ENCODE data around the gene MTA1.
A peak's percentile ranks its signal among the peaks of the same experiment; 100 is the strongest.

MTA1 gene

GRCh38 chr14:105419195-105420091 is at the start of gene MTA1:
MTA1 (plus strand) TSS chr14:105419827; CDS start chr14:105420036, 209 bp downstream.
- DNase-seq (ENCODE audit: low read depth in 3 of 3): peak in 2 of 3 experiments; percentile 35 to 50

- no peak for DNase-seq (ENCODE audit: low read depth in 3 of 3)
These were observed 45.2 kb upstream of the MTA1 start for GRCh38 chr14:105374389-105374788.

DNA sequence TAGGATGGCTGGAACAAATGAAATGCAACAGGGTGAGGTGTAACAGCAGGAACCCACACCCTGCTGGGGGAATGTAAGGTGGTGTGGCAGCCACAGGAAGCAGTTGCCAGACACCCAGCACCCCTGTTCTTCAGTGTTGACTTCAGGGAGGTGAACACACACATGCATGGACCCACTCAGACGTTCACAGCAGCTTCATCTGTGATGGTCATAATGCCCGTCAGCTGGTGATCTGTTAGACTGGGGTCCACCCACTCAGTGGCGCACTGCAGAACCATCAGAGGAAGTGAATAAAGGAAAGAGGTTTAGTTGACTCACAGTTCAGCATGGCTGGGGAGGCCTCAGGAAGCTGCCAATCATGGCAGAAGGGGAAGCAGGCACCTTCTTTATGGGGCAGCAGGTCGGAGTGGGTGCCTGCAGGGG is 44.0 kb upstream of the MTA1 start:
- no peak for DNase-seq (ENCODE audit: low read depth in 3 of 3)

DNA sequence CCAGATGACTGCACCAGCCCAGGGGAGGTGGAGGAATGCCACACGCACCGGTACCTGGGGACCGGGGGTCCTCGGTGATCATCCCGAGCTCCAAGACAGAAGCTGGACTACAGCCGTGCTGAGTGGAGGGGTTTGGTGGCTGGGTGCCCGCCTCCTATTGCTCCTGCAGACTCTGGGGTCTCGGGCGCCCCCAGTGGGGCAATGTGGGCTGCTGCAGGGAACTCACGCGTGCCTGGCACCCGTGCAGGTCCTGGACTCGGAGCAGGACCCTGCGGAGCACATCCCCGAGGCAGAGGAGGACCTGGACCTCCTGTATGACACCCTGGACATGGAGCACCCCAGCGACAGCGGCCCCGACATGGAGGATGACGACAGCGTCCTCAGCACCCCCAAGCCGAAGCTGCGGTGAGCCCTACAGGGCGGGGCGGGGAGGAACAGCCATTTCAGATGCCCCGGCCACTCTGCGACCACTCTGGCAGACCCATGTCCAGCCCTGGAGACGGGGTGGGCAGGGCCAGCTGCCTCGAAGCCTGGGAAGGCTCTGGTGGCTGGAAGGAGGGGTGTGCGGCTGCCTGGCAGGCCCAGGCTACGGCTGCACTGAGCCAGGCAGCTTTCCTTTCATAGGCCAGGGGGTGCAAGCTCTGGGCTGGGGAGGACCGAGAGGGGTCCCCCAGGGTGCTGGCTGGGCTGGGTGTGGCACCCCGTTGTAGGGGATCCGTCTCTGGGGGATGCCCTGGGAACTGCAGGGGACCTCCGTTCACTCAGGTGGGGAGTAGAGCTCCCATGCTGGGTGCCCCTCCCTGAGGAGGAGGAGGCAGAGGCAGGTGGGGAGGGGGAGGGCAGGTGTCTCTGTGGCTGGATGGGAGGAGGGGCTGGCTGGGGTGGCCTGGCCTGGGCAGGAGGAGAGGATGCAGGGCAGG is 42.8 kb upstream of the MTA1 start:
- no peak for DNase-seq (ENCODE audit: low read depth in 3 of 3)

GRCh38 chr14:105377555-105378182 is 42.0 kb upstream of the MTA1 start:
- no peak for DNase-seq (ENCODE audit: low read depth in 3 of 3)

GRCh38 chr14:105378199-105378598 is 41.4 kb upstream of the MTA1 start:
- DNase-seq (ENCODE audit: low read depth in 3 of 3): no peak

- DNase-seq (ENCODE audit: low read depth in 3 of 3): no peak
These were observed 40.5 kb upstream of the MTA1 start for GRCh38 chr14:105378873-105379685.

- no peak for DNase-seq (ENCODE audit: low read depth in 3 of 3)
These were observed 39.7 kb upstream of the MTA1 start for GRCh38 chr14:105379946-105380345.

GRCh38 chr14:105380756-105381155 is 38.9 kb upstream of the MTA1 start:
- no peak for DNase-seq (ENCODE audit: low read depth in 3 of 3)

DNA sequence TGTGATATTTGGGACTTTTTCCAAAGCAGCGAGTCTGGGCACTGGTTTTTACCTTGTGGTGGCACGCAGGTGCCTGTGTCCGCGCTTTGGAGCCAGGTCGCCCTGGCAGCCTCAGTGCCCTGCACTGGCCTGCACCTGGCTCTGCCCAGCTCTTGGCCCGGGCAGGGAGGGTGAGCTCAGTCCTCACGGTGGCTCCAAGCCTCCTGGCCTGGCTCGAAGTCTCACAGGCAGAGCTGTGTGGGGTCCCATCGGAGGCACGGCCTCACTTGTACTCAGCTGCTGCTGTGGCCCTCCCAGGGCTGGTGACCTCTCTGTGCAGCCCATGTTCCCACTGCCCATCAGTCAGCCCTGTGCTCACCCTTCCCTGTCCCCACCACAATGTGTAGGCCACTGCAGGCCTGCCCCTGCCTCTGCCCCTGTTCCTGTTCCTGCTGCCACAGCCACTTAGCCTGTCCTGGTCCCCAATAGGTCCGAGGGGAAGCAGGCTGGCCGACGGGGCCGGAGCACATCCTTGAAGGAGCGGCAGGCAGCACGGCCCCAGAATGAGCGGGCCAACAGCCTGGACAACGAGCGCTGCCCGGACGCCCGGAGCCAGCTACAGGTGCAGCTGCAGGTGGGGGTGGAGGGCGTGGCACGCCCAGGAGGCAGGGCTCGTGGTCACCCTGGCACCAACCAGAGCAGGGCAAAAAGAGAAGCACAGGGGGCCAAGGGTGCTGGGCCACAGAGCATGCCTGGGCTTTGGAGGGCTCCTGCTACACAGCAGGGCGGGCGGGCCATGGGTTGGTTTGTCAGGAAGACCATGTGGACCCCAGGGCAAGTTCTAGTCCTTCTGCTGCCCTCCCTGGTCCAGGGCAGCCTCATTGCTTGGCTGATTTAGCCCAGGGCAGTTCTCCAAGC is 37.9 kb upstream of the MTA1 start:
- no peak for DNase-seq (ENCODE audit: low read depth in 3 of 3)

GRCh38 chr14:105382343-105383082 is 37.1 kb upstream of the MTA1 start:
- DNase-seq (ENCODE audit: low read depth in 3 of 3): no peak

DNA sequence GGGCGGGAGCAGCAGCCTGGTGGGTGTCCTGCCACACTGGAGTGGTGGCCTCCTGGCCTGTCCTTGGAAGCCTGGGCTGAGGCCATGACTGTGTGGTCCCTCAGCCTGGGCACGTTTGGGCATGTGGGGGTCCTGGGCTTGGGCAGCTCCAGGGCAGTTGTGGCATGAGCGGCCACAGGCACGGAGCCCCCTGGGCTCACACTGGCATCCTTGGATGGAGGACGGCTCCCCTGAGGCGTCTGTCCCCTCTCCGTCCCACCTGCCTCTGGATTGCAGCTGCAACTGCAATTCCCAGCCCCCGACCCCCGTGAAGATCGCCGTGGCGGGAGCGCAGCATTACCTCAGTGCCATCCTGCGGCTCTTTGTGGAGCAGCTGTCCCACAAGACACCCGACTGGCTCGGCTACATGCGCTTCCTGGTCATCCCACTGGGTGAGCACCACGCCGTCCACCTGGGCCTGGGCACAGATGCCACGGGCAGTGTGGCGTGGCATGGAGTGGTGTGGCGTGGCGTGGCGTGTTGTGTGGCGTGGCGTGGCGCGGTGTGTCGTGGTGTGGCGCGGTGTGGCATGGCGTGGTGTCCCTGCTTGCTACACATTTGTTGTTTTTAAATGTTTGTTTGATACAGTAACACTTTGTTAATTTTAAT is 36.4 kb upstream of the MTA1 start:
- no peak for DNase-seq (ENCODE audit: low read depth in 3 of 3)

DNA sequence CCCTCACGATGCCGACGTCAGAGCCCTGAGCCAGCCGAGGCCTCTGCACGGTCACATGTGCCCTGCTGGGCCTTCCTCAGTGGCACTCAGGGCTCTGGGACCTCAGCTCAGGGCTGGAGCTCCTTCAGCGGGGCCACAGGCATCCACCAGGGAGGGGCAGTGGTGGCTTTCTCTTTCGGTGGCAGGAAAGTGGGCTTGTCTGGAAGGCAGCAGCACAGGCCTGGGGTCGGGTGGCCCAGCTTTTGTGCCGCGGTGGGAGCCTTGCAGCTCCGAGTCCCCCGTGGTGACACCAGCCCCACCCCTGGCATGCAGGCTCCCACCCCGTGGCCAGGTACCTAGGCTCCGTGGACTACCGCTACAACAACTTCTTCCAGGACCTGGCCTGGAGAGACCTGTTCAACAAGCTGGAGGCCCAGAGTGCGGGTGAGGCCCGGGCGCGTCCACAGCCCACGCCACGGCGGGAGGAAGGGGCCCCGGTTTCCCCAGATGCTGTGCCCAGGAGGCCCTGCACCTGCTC is 35.5 kb upstream of the MTA1 start:
- DNase-seq (ENCODE audit: low read depth in 3 of 3): no peak

- DNase-seq (ENCODE audit: low read depth in 3 of 3): no peak
These were observed 34.9 kb upstream of the MTA1 start for GRCh38 chr14:105384605-105385321.

- no peak for DNase-seq (ENCODE audit: low read depth in 3 of 3)
These were observed 34.3 kb upstream of the MTA1 start for GRCh38 chr14:105385322-105385637.

- no peak for DNase-seq (ENCODE audit: low read depth in 3 of 3)
These were observed 33.8 kb upstream of the MTA1 start for GRCh38 chr14:105385698-105386365.
